Endothelial cell (in vitro differentiated cells): ENCODE data around the gene PLD2. TPM values are rescaled to one million over a fixed set of nuclear protein-coding genes. Genes with fewer than 3 reads are reported as not detected.
"Not testable (repeated sequence)": the region's sequence is repeated elsewhere in the genome, so short reads cannot be mapped to it uniquely, and the experiment has no call there.

Experiments
- DNase-seq: peaks from one replicate; pipeline ENCODE4 v3.0.0; 2021; ENCODE audit warnings: low spot score
- H3K27ac Mint-ChIP-seq: one replicate; pipeline ENCODE4 v1.8.0; 2021; ENCODE audit warnings: mixed read lengths, inconsistent platforms; ENCODE audit not compliant: unreplicated experiment
- H3K27me3 Mint-ChIP-seq: one replicate; pipeline ENCODE4 v1.8.0; 2021; ENCODE audit warnings: mild to moderate bottlenecking, moderate library complexity, mixed read lengths, inconsistent platforms; ENCODE audit not compliant: unreplicated experiment
- H3K36me3 Mint-ChIP-seq: one replicate; pipeline ENCODE4 v1.8.0; 2021; ENCODE audit warnings: mild to moderate bottlenecking, low read depth, mixed read lengths, inconsistent platforms; ENCODE audit not compliant: unreplicated experiment
- H3K4me1 Mint-ChIP-seq: one replicate; pipeline ENCODE4 v1.8.0; 2021; ENCODE audit warnings: mild to moderate bottlenecking, mixed read lengths, inconsistent platforms; ENCODE audit not compliant: unreplicated experiment
- H3K4me3 Mint-ChIP-seq: one replicate; pipeline ENCODE4 v1.8.0; 2021; ENCODE audit warnings: mild to moderate bottlenecking, mixed read lengths, inconsistent platforms; ENCODE audit not compliant: unreplicated experiment
- H3K9me3 Mint-ChIP-seq: one replicate; pipeline ENCODE4 v1.8.0; 2021; ENCODE audit warnings: mixed read lengths, inconsistent platforms; ENCODE audit not compliant: unreplicated experiment
- total RNA-seq: library from RNA; stranded (reverse); fragmentation: NEBNext Ultra II Directional; extraction: Animal tissue kit (Norgen Biotek cat#: 25700); gene quantifications from one replicate; pipeline ENCODE4 v1.2.1, GENCODE V29; 2021; ENCODE audit not compliant: unreplicated experiment
- TF ChIP-seq, protein P1 (sequence below): fragments of 200-600 bp; sonication (generic); IDR thresholded peaks from one replicate; pipeline ENCODE4 v1.5.0; 2021; ENCODE audit warnings: antibody characterized with exemption; ENCODE audit not compliant: unreplicated experiment

Gene PLD2
- total RNA-seq, 1 donor from 2014 or later, result 86.5 TPM

DNA sequence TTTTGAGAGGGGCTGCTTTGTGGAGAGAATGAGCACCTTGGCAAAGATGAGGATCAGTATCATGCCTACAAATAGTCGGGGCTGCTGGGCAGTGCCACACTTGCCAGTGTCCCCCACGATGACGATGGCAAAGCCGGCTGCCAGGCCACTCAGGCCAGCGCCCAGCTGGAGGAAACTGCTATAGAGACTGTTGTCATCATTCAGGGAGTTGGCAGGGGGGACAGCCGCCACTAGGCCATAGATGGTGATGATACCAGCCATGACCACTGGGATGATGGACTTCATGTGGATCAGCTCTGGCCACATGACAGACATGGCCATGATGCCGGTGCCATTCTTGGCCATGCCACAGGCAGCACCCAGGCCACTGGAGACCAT lies 50.0 kb downstream of the PLD2 start:
- H3K9me3 Mint-ChIP-seq, result no peaks in the 10 kb centered on the region

DNA sequence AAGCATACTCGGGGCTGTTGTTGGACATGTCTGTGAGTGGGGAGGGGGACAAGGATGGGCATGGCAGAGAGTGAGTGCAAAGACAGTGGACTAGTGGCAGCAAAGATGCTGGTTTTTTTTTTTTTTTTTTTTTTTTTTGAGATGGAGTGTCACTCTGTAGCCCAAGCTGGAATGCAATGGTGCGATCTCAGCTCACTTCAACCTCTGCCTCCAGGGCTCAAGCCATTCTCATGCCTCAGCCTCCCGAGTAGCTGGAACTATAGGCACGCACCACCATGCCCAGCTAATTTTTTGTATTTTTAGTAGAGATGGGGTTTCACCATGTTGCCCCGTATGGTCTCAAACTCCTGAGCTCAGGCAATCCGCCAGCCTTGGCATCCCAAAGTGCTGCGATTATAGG lies 50.4 kb downstream of the PLD2 start:
- H3K9me3 Mint-ChIP-seq, DNase-seq: not testable (repeated sequence)
- H3K4me3 Mint-ChIP-seq, result peak overlapping the region; percentile 64
- peak overlapping the region; percentile 99 for H3K27ac Mint-ChIP-seq
- H3K4me1 Mint-ChIP-seq, result peaks cover 58% of the 10 kb centered on the region
- peaks cover 12% of the 10 kb centered on the region for H3K36me3 Mint-ChIP-seq
- peaks cover 13% of the 10 kb centered on the region for H3K27me3 Mint-ChIP-seq

More for the DNA sequence above, 50.0 kb downstream of the PLD2 start:
- peaks cover 14% of the 10 kb centered on the region for H3K36me3 Mint-ChIP-seq
- H3K4me1 Mint-ChIP-seq, result peaks cover 60% of the 10 kb centered on the region
- TF ChIP-seq, protein P1, sequence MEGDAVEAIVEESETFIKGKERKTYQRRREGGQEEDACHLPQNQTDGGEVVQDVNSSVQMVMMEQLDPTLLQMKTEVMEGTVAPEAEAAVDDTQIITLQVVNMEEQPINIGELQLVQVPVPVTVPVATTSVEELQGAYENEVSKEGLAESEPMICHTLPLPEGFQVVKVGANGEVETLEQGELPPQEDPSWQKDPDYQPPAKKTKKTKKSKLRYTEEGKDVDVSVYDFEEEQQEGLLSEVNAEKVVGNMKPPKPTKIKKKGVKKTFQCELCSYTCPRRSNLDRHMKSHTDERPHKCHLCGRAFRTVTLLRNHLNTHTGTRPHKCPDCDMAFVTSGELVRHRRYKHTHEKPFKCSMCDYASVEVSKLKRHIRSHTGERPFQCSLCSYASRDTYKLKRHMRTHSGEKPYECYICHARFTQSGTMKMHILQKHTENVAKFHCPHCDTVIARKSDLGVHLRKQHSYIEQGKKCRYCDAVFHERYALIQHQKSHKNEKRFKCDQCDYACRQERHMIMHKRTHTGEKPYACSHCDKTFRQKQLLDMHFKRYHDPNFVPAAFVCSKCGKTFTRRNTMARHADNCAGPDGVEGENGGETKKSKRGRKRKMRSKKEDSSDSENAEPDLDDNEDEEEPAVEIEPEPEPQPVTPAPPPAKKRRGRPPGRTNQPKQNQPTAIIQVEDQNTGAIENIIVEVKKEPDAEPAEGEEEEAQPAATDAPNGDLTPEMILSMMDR, result no peak
- no peak for DNase-seq
- H3K4me3 Mint-ChIP-seq, result peak overlapping the region; percentile 24
- H3K27me3 Mint-ChIP-seq, result peaks cover 13% of the 10 kb centered on the region
- H3K27ac Mint-ChIP-seq, result peak overlapping the region; percentile 89

DNA sequence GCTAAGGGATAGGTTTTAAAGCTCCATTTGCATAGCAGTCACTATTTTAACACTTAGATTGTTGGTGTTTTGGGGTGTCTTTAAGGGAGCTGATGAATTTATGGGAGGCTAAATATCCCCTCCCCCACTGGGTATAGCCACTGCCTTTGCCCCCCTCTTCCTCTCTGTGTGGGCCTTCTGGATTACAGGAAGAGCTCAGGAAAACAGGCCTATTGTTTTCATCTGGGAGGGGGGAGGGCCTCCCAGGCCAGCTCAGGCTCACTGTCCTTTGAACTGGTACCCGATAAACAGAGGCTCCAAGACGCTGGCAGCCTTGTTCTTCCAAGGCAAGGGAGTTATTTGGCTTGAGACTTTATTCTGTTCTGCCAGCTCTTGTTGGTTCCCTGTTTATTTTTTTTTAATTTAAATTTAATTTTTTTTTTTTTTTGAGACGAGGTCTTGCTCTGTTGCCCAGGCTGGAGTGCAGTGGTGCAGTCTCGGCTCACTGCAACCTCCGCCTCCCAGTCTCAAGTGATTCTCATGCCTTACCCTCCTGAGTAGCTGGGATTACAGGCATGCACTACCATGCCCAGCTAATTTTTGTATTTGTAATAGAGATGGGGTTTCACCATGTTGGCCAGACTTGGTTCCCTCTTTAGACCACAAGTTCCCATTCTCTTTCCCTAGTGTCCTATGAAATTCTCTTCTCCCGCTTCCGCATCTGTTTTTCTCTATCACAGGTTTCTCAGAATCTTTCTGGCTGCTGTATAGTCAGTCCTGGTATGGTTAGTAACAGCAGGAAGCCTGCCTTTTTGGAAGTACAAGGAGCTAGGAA lies 51.3 kb downstream of the PLD2 start:
- H3K27ac Mint-ChIP-seq, result peak overlapping the region; percentile 99
- H3K4me3 Mint-ChIP-seq, result peak overlapping the region; percentile 71
- TF ChIP-seq, protein P1, result no peak

DNA sequence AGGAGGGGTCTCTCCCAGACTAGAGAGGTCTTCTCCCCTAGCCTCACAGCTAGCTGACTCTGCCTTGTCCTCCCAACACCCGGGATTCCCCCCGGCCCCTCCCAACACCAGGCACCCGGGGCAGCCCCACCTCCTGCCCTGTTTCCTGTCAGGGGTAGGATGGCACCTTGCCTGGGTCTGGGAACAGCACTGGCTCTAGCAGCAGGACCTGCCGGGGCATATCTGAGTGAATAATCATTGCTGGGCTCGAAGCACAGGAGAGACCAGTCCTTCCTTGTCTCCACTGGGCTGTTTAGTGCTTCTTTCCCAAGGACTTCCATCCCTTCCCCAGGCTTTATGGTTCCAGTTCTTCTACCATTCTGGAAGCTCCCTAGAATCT lies 51.9 kb downstream of the PLD2 start:
- H3K27ac Mint-ChIP-seq, result peak overlapping the region; percentile 98
- TF ChIP-seq, protein P1, result no peak
- peaks cover 17% of the 10 kb centered on the region for H3K36me3 Mint-ChIP-seq
- peak overlapping the region; percentile 69 for H3K4me3 Mint-ChIP-seq
- no peak for DNase-seq
- peaks cover 13% of the 10 kb centered on the region for H3K27me3 Mint-ChIP-seq
- H3K4me1 Mint-ChIP-seq, result peaks cover 64% of the 10 kb centered on the region
- no peaks in the 10 kb centered on the region for H3K9me3 Mint-ChIP-seq

More for the DNA sequence above, 51.3 kb downstream of the PLD2 start:
- Mint-ChIP-seq H3K36me3 (peaks cover 14% of the 10 kb centered on the region), H3K4me1 (peaks cover 62% of the 10 kb centered on the region), H3K27me3 (peaks cover 13% of the 10 kb centered on the region), H3K9me3 (no peaks in the 10 kb centered on the region)
- peak; percentile 49 for DNase-seq

DNA sequence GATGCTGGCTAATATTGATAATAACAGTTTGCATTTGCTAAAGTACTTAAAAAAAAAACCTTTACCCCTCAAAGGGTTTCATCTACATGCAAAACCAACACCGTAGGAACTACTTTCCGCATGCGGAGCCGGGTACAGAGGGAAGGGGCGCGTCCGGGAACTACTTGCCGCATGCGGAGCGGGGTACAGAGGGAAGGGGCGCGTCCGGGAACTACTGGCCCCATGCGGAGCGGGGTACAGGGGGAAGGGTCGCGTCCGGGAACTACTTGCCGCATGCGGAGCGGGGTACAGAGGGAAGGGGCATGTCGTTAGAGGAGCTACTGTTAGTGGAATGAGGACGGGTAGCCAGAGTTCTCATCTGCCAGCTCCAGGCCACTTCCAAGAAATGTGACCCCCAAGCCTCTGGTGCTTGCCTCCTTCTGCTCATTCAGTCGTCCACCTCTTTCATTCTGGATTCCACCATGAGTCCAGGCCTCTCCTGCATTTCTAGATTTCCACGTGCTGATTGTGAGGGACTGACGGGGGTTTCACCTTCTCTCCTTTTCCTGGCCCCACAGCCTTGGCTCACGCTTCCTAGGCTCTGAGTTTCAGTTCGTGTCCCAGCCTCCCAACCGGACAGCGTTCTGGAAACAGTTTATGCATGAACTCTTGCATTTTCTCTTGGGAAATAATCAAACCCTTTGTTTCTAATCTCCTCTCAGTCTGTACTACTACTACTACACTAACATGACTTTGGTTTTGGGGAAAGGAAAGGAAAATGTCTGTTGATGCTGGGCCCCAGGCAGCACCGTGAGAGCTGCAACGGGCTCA lies 53.1 kb downstream of the PLD2 start:
- Mint-ChIP-seq H3K27me3 (peaks cover 11% of the 10 kb centered on the region), H3K9me3 (no peaks in the 10 kb centered on the region), H3K36me3 (peaks cover 17% of the 10 kb centered on the region), H3K4me3 (peak overlapping the region; percentile 88), H3K4me1 (peaks cover 56% of the 10 kb centered on the region), H3K27ac (peak overlapping the region; percentile 85)
- TF ChIP-seq, protein P1, result no peak
- DNase-seq, result no peak
